HEK293 (cell line): ENCODE data around the gene SLC35G3.

Experiments
- CTCF ChIA-PET: fragments of 350-600 bp; formaldehyde crosslinking; extraction: SDS; loops from one replicate; lab custom pipeline; 2021; ENCODE audit warnings: antibody characterized with exemption; lab: Yijun Ruan, JAX
- POLR2A ChIA-PET: fragments of 300-600 bp; formaldehyde crosslinking; extraction: SDS; loops from one replicate; lab custom pipeline; 2020; ENCODE audit warnings: antibody characterized with exemption, inconsistent platforms; lab: Yijun Ruan, JAX
- H3K27ac ChIP-seq: fragments of 200-500 bp; sonication (Bioruptor generic); 2 replicates; pipeline ENCODE4 v1.5.1; 2014; ENCODE audit warnings: low read depth, low read length, control low read depth, inconsistent platforms; ENCODE audit errors: extremely low read depth
- H3K36me3 ChIP-seq, 2 experiments: fragments of 200-500 bp in 1 of 2; sonication (Bioruptor generic) in 1 of 2; 1 replicate in 1 of 2; 2 replicates in 1 of 2; pipeline ENCODE4 v1.5.1; 2014 to 2017; ENCODE audit warnings: inconsistent platforms in 2 of 2, low read length in 2 of 2; ENCODE audit not compliant: control insufficient read depth in 2 of 2, insufficient read depth in 1 of 2
- H3K4me1 ChIP-seq: fragments of 200-500 bp; sonication (Bioruptor generic); 2 replicates; pipeline ENCODE4 v1.5.1; 2014; ENCODE audit warnings: mild to moderate bottlenecking, low read length, inconsistent platforms; ENCODE audit not compliant: control insufficient read depth, insufficient read depth
- H3K4me3 ChIP-seq: 2 replicates; pipeline ENCODE4 v1.5.1; 2011; ENCODE audit warnings: low read depth, mild to moderate bottlenecking, control low read depth, low read length, moderate library complexity
- H3K9me3 ChIP-seq: fragments of 200-500 bp; sonication (Bioruptor generic); 2 replicates; pipeline ENCODE4 v1.5.1; 2014; ENCODE audit warnings: low read depth, low read length, inconsistent platforms; ENCODE audit not compliant: control insufficient read depth, insufficient read depth
- EGR2 ChIP-seq: fragments of 450-650 bp; formaldehyde crosslinking; IDR thresholded peaks from 2 replicates; pipeline ENCODE4 v1.5.1; 2016; ENCODE audit warnings: low read depth, missing biosample characterization, missing genetic modification characterization
- GLI4 ChIP-seq: fragments of 450-650 bp; formaldehyde crosslinking; IDR thresholded peaks from 2 replicates; pipeline ENCODE4 v1.5.1; 2016; ENCODE audit warnings: missing biosample characterization, missing genetic modification characterization
- GLIS1 ChIP-seq: fragments of 450-650 bp; formaldehyde crosslinking; IDR thresholded peaks from 2 replicates; pipeline ENCODE4 v1.5.1; 2016; ENCODE audit warnings: missing biosample characterization, missing genetic modification characterization
- YY2 ChIP-seq: fragments of 450-650 bp; formaldehyde crosslinking; IDR thresholded peaks from 2 replicates; pipeline ENCODE4 v1.5.1; 2016; ENCODE audit warnings: missing biosample characterization, missing genetic modification characterization
- ZNF184 ChIP-seq: fragments of 450-650 bp; IDR thresholded peaks from 2 replicates; pipeline ENCODE4 v1.5.1; 2018; ENCODE audit warnings: missing biosample characterization, mild to moderate bottlenecking, missing genetic modification characterization
- ZNF239 ChIP-seq: fragments of 450-650 bp; formaldehyde crosslinking; IDR thresholded peaks from 2 replicates; pipeline ENCODE4 v1.5.1; 2016; ENCODE audit warnings: missing biosample characterization, missing genetic modification characterization
- ZNF248 ChIP-seq: fragments of 450-650 bp; formaldehyde crosslinking; IDR thresholded peaks from 2 replicates; pipeline ENCODE4 v1.5.1; 2017; ENCODE audit warnings: missing biosample characterization, missing genetic modification characterization
- ZNF266 ChIP-seq: fragments of 450-650 bp; formaldehyde crosslinking; IDR thresholded peaks from 2 replicates; pipeline ENCODE4 v1.5.1; 2016; ENCODE audit warnings: missing biosample characterization, missing genetic modification characterization, low read depth
- ZNF274 ChIP-seq, 2 experiments: fragments of 200-500 bp in 1 of 2; fragments of 450-650 bp in 1 of 2; sonication (Bioruptor generic) in 1 of 2; formaldehyde crosslinking in 1 of 2; IDR thresholded peaks; 2 replicates each; pipeline versions ENCODE4 v1.5.1 to v1.6.1; 2014 to 2016; ENCODE audit warnings: borderline replicate concordance in 1 of 2, inconsistent platforms in 1 of 2, low read length in 1 of 2, missing biosample characterization in 1 of 2, missing genetic modification characterization in 1 of 2
- ZNF37A ChIP-seq: fragments of 450-650 bp; IDR thresholded peaks from 2 replicates; pipeline ENCODE4 v1.5.1; 2018; ENCODE audit warnings: missing biosample characterization, missing genetic modification characterization
- ZNF426 ChIP-seq: fragments of 450-650 bp; formaldehyde crosslinking; IDR thresholded peaks from 2 replicates; pipeline ENCODE4 v1.5.1; 2017; ENCODE audit warnings: missing biosample characterization, missing genetic modification characterization, mild to moderate bottlenecking, inconsistent platforms, moderate library complexity
- ZNF473 ChIP-seq: fragments of 450-650 bp; formaldehyde crosslinking; IDR thresholded peaks from 2 replicates; pipeline ENCODE4 v1.5.1; 2017; ENCODE audit warnings: missing biosample characterization, missing genetic modification characterization
- ZNF514 ChIP-seq: fragments of 450-650 bp; formaldehyde crosslinking; IDR thresholded peaks from 2 replicates; pipeline ENCODE4 v1.5.1; 2016; ENCODE audit warnings: missing biosample characterization, missing genetic modification characterization
- ZNF558 ChIP-seq: fragments of 450-650 bp; formaldehyde crosslinking; IDR thresholded peaks from 2 replicates; pipeline ENCODE4 v1.5.1; 2016; ENCODE audit warnings: missing biosample characterization, missing genetic modification characterization
- ZNF623 ChIP-seq: fragments of 450-650 bp; formaldehyde crosslinking; IDR thresholded peaks from 2 replicates; pipeline ENCODE4 v1.5.1; 2016; ENCODE audit warnings: missing biosample characterization, missing genetic modification characterization
- ZNF660 ChIP-seq: fragments of 450-650 bp; IDR thresholded peaks from 2 replicates; pipeline ENCODE4 v1.5.1; 2018; ENCODE audit warnings: missing biosample characterization, mild to moderate bottlenecking, missing genetic modification characterization
- ZNF768 ChIP-seq: fragments of 450-650 bp; formaldehyde crosslinking; IDR thresholded peaks from 2 replicates; pipeline ENCODE4 v1.5.1; 2018; ENCODE audit warnings: missing biosample characterization, mild to moderate bottlenecking, missing genetic modification characterization
- ZNF776 ChIP-seq: fragments of 450-650 bp; formaldehyde crosslinking; IDR thresholded peaks from 2 replicates; pipeline ENCODE4 v1.5.0; 2017; ENCODE audit warnings: missing biosample characterization, missing genetic modification characterization, borderline replicate concordance
- ZNF777 ChIP-seq: fragments of 450-650 bp; formaldehyde crosslinking; IDR thresholded peaks from 2 replicates; pipeline ENCODE4 v1.5.1; 2017; ENCODE audit warnings: missing biosample characterization, missing genetic modification characterization, borderline replicate concordance
- ZNF791 ChIP-seq: fragments of 450-650 bp; formaldehyde crosslinking; IDR thresholded peaks from 2 replicates; pipeline ENCODE4 v1.5.1; 2016; ENCODE audit warnings: missing biosample characterization, missing genetic modification characterization
- ZNF837 ChIP-seq: fragments of 450-650 bp; formaldehyde crosslinking; IDR thresholded peaks from 2 replicates; pipeline ENCODE4 v1.5.1; 2016; ENCODE audit warnings: missing biosample characterization, missing genetic modification characterization
- TF ChIP-seq, protein P1 (sequence below): fragments of 450-650 bp; formaldehyde crosslinking; IDR thresholded peaks from 2 replicates; pipeline ENCODE4 v1.5.1; 2016; ENCODE audit warnings: missing biosample characterization, missing genetic modification characterization, borderline replicate concordance
- TF ChIP-seq, protein P2 (sequence below): fragments of 450-650 bp; IDR thresholded peaks from 2 replicates; pipeline ENCODE4 v1.5.1; 2018; ENCODE audit warnings: missing biosample characterization, missing genetic modification characterization
- TF ChIP-seq, protein P3 (sequence below): fragments of 450-650 bp; formaldehyde crosslinking; IDR thresholded peaks from 2 replicates; pipeline ENCODE4 v1.5.1; 2017; ENCODE audit warnings: missing biosample characterization, missing genetic modification characterization
- TF ChIP-seq, protein P4 (sequence below): fragments of 450-650 bp; formaldehyde crosslinking; IDR thresholded peaks from 2 replicates; pipeline ENCODE4 v1.5.1; 2016; ENCODE audit warnings: missing biosample characterization, missing genetic modification characterization

Gene SLC35G3

DNA sequence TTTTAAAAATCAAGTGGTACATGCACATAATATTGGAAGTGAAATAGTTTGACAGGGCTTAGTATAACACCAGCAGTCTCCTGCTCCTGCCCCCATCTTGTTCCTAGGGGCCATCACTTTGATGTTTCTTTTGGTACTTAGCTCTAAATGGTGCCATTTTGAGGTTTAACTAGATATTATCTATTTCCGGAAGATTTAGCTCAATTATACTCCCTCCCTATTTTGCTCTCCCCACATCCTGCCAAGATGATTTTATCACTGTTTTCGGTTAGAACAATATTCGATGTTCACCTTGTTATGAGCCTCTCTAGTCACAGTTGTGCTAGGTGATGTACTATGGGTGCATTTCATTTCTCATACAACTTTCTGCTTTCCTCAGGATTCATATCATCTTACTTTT is 20.0 kb upstream of the SLC35G3 start:
- CTCF ChIA-PET = interaction anchor here (0.6 to 1.1 kb wide), 3 partner anchors 15 to 939 kb away, joined by 3 to 4 read pairs (median 3); no protein-coding TSS in a partner anchor
- Histone ChIP-seq H3K9me3 (no peaks in the 10 kb centered on the region), H3K4me3 (no peak overlapping the region), H3K27ac (no peak overlapping the region), H3K36me3 (no peaks in the 10 kb centered on the region), H3K4me1 (no peaks in the 10 kb centered on the region; the same call in 1 of the 2 replicates)
- POLR2A ChIA-PET = interaction anchor here (0.6 kb wide), 1 partner anchor 418 kb away, joined by 3 read pairs; no protein-coding TSS in a partner anchor
- TF ChIP-seq ZNF514 (tag by site-specific recombination) (no peak), ZNF248 (tag by site-specific recombination) (no peak), GLIS1 (tag by site-specific recombination) (no peak), YY2 (tag by site-specific recombination) (no peak), ZNF768 (tag by site-specific recombination) (no peak), EGR2 (no peak), ZNF791 (tag by site-specific recombination) (no peak), ZNF837 (no peak), ZNF274 (IDR thresholded peaks at IDR 0.05; ENCODE audit: low read length) (no peak), ZNF274 (tag by site-specific recombination; IDR thresholded peaks at IDR 0.05; ENCODE audit: borderline replicate concordance) (no peak), ZNF776 (no peak), ZNF558 (no peak)
- TF ChIP-seq, protein P1, sequence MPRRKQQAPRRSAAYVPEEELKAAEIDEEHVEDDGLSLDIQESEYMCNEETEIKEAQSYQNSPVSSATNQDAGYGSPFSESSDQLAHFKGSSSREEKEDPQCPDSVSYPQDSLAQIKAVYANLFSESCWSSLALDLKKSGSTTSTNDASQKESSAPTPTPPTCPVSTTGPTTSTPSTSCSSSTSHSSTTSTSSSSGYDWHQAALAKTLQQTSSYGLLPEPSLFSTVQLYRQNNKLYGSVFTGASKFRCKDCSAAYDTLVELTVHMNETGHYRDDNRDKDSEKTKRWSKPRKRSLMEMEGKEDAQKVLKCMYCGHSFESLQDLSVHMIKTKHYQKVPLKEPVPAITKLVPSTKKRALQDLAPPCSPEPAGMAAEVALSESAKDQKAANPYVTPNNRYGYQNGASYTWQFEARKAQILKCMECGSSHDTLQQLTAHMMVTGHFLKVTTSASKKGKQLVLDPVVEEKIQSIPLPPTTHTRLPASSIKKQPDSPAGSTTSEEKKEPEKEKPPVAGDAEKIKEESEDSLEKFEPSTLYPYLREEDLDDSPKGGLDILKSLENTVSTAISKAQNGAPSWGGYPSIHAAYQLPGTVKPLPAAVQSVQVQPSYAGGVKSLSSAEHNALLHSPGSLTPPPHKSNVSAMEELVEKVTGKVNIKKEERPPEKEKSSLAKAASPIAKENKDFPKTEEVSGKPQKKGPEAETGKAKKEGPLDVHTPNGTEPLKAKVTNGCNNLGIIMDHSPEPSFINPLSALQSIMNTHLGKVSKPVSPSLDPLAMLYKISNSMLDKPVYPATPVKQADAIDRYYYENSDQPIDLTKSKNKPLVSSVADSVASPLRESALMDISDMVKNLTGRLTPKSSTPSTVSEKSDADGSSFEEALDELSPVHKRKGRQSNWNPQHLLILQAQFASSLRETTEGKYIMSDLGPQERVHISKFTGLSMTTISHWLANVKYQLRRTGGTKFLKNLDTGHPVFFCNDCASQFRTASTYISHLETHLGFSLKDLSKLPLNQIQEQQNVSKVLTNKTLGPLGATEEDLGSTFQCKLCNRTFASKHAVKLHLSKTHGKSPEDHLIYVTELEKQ = no peak
- TF ChIP-seq, protein P2, sequence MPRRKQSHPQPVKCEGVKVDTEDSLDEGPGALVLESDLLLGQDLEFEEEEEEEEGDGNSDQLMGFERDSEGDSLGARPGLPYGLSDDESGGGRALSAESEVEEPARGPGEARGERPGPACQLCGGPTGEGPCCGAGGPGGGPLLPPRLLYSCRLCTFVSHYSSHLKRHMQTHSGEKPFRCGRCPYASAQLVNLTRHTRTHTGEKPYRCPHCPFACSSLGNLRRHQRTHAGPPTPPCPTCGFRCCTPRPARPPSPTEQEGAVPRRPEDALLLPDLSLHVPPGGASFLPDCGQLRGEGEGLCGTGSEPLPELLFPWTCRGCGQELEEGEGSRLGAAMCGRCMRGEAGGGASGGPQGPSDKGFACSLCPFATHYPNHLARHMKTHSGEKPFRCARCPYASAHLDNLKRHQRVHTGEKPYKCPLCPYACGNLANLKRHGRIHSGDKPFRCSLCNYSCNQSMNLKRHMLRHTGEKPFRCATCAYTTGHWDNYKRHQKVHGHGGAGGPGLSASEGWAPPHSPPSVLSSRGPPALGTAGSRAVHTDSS (tag by site-specific recombination) = no peak
- TF ChIP-seq, protein P3, sequence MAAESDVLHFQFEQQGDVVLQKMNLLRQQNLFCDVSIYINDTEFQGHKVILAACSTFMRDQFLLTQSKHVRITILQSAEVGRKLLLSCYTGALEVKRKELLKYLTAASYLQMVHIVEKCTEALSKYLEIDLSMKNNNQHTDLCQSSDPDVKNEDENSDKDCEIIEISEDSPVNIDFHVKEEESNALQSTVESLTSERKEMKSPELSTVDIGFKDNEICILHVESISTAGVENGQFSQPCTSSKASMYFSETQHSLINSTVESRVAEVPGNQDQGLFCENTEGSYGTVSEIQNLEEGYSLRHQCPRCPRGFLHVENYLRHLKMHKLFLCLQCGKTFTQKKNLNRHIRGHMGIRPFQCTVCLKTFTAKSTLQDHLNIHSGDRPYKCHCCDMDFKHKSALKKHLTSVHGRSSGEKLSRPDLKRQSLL = no peak

DNA sequence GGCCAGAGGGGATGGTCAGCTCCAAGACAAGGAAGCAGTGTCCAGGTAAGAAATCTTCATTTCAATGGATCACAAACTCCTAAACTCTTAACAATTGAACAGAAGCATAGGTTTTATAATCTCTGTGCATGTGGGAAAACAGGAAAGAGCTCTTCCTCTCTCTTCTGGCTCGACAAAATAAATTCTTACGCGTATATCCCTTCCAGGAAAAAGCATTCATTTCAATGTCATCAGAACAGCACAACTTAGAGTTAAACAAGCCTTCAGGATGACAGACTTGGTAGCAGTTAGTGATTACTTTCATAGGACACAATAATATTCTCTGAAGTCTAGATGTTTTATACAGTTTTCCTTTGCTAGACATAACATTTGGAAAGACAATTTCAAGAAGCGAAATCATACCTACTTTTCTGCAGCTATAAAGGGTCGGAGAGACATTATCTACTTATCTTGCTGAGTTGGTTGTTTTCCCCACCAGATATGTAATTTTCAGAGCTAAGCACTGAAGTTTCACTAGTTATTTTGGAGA is 19.3 kb upstream of the SLC35G3 start:
- ChIA-PET CTCF (interaction anchor here (0.6 to 1.1 kb wide), 2 partner anchors 15 to 940 kb away, joined by 3 read pairs; no protein-coding TSS in a partner anchor), POLR2A (no interaction called here)
- Histone ChIP-seq H3K9me3 (no peaks in the 10 kb centered on the region), H3K27ac (no peak overlapping the region), H3K4me1 (no peaks in the 10 kb centered on the region; the same call in 1 of the 2 replicates), H3K4me3 (no peak overlapping the region), H3K36me3 (no peaks in the 10 kb centered on the region)
- TF ChIP-seq, protein P4, sequence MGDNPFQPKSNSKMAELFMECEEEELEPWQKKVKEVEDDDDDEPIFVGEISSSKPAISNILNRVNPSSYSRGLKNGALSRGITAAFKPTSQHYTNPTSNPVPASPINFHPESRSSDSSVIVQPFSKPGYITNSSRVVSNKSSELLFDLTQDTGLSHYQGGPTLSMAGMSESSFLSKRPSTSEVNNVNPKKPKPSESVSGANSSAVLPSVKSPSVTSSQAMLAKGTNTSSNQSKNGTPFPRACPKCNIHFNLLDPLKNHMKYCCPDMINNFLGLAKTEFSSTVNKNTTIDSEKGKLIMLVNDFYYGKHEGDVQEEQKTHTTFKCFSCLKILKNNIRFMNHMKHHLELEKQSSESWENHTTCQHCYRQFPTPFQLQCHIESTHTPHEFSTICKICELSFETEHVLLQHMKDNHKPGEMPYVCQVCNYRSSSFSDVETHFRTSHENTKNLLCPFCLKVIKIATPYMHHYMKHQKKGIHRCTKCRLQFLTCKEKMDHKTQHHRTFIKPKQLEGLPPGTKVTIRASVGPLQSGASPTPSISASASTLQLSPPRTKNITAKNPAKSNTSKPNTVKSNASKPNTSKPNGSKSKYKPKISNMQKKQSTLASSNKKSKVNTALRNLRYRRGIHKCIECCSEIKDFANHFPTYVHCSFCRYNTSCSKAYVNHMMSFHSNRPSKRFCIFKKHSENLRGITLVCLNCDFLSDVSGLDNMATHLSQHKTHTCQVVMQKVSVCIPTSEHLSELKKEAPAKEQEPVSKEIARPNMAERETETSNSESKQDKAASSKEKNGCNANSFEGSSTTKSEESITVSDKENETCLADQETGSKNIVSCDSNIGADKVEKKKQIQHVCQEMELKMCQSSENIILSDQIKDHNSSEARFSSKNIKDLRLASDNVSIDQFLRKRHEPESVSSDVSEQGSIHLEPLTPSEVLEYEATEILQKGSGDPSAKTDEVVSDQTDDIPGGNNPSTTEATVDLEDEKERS = no peak
- no peak for TF ChIP-seq GLI4 (tag by site-specific recombination)
- TF ChIP-seq ZNF266 (tag by site-specific recombination) = no peak
- TF ChIP-seq ZNF37A = no peak
- TF ChIP-seq ZNF623 (tag by site-specific recombination) = no peak
- no peak for TF ChIP-seq ZNF473
- TF ChIP-seq ZNF777 (tag by site-specific recombination) = no peak
- no peak for TF ChIP-seq ZNF660 (tag by site-specific recombination)
- TF ChIP-seq, protein P2 (tag by site-specific recombination) = no peak
- TF ChIP-seq ZNF184 (tag by site-specific recombination) = no peak
- TF ChIP-seq ZNF248 (tag by site-specific recombination) = no peak
- no peak for TF ChIP-seq ZNF426 (tag by site-specific recombination)
- TF ChIP-seq ZNF239 (tag by site-specific recombination) = no peak
